ENCODE measurements around the gene E2F3.
"Not testable (repeated sequence)": the region's sequence is repeated elsewhere in the genome, so short reads cannot be mapped to it uniquely, and the experiment has no call there.

The E2F3 gene

GRCh38 chr6:20464041-20464440 lies 62.4 kb downstream of the E2F3 start:
- ChIA-PET CTCF (interaction anchor here (1.2 to 2.0 kb wide), 3 partner anchors 58 to 64 kb away, joined by 3 to 5 read pairs (median 5); no protein-coding TSS in a partner anchor), POLR2A (no interaction called here)
- TF ChIP-seq, protein P1, sequence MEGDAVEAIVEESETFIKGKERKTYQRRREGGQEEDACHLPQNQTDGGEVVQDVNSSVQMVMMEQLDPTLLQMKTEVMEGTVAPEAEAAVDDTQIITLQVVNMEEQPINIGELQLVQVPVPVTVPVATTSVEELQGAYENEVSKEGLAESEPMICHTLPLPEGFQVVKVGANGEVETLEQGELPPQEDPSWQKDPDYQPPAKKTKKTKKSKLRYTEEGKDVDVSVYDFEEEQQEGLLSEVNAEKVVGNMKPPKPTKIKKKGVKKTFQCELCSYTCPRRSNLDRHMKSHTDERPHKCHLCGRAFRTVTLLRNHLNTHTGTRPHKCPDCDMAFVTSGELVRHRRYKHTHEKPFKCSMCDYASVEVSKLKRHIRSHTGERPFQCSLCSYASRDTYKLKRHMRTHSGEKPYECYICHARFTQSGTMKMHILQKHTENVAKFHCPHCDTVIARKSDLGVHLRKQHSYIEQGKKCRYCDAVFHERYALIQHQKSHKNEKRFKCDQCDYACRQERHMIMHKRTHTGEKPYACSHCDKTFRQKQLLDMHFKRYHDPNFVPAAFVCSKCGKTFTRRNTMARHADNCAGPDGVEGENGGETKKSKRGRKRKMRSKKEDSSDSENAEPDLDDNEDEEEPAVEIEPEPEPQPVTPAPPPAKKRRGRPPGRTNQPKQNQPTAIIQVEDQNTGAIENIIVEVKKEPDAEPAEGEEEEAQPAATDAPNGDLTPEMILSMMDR (IDR thresholded peaks at IDR 0.05; ENCODE audit: control extremely low read depth, extremely low read depth, low read depth, missing control alignments): no peak
- no peak for DNase-seq (ENCODE audit: extremely low spot score)

GRCh38 chr6:20464847-20465246 lies 63.2 kb downstream of the E2F3 start:
- no peak for DNase-seq (ENCODE audit: extremely low spot score)
- TF ChIP-seq, protein P1 (IDR thresholded peaks at IDR 0.05; ENCODE audit: control extremely low read depth, extremely low read depth, low read depth, missing control alignments): no peak
- ChIA-PET POLR2A (no interaction called here), CTCF (interaction anchor here (1.8 to 2.0 kb wide), 2 partner anchors 60 to 63 kb away, joined by 5 read pairs; no protein-coding TSS in a partner anchor)

GRCh38 chr6:20465616-20466015 lies 63.9 kb downstream of the E2F3 start:
- POLR2A ChIA-PET; CTCF ChIA-PET; DNase-seq (ENCODE audit: extremely low spot score): not testable (repeated sequence)

GRCh38 chr6:20467437-20467836 lies 65.8 kb downstream of the E2F3 start:
- peak; percentile 26 for DNase-seq (ENCODE audit: extremely low spot score)
- ChIA-PET CTCF (interaction anchor here (0.7 to 2.4 kb wide), 3 partner anchors 12 to 62 kb away, joined by 3 to 7 read pairs (median 4); no protein-coding TSS in a partner anchor), POLR2A (no interaction called here)
- TF ChIP-seq, protein P1 (IDR thresholded peaks at IDR 0.05; ENCODE audit: control extremely low read depth, extremely low read depth, low read depth, missing control alignments): no peak

- no peak for DNase-seq (ENCODE audit: extremely low spot score)
- CTCF ChIA-PET: interaction anchor here (2.4 kb wide), 1 partner anchor 63 kb away, joined by 7 read pairs; no protein-coding TSS in a partner anchor
- TF ChIP-seq, protein P1 (IDR thresholded peaks at IDR 0.05; ENCODE audit: control extremely low read depth, extremely low read depth, low read depth, missing control alignments): no peak
- POLR2A ChIA-PET: no interaction called here
Measured at GRCh38 chr6:20468209-20468608, 66.5 kb downstream of the E2F3 start.

- POLR2A ChIA-PET: no interaction called here
- CTCF ChIA-PET: no interaction called here
- TF ChIP-seq, protein P1 (IDR thresholded peaks at IDR 0.05; ENCODE audit: control extremely low read depth, extremely low read depth, low read depth, missing control alignments): no peak
- no peak for DNase-seq (ENCODE audit: extremely low spot score)
Measured at GRCh38 chr6:20472748-20473147, 71.1 kb downstream of the E2F3 start.

GRCh38 chr6:20473518-20473917 lies 71.8 kb downstream of the E2F3 start:
- DNase-seq (ENCODE audit: extremely low spot score): no peak
- TF ChIP-seq, protein P1 (IDR thresholded peaks at IDR 0.05; ENCODE audit: control extremely low read depth, extremely low read depth, low read depth, missing control alignments): no peak
- CTCF ChIA-PET: no interaction called here
- POLR2A ChIA-PET: no interaction called here

Measured in GM10248 (cell line).